SK-N-SH (cell line): ENCODE results near the gene IGF2BP2. TPM values are rescaled to one million over a fixed set of nuclear protein-coding genes. Genes with fewer than 3 reads are reported as not detected.

Experiments
- CTCF ChIA-PET: fragments of 300-600, 350-600 bp; formaldehyde crosslinking; extraction: SDS; loops from one replicate; lab custom pipeline; 2021; lab: Yijun Ruan, JAX
- POLR2A ChIA-PET: fragments of 350-600 bp; sonication (Branson Sonifier 250); formaldehyde crosslinking; extraction: SDS; loops from one replicate; lab custom pipeline; 2020; ENCODE audit warnings: antibody characterized with exemption, inconsistent platforms; lab: Yijun Ruan, JAX
- DNase-seq: peaks from one replicate; pipeline ENCODE4 v3.0.0; 2012
- H2AFZ ChIP-seq: fragments of 200-600 bp; sonication (generic); 2 replicates; pipeline ENCODE4 v1.8.1; 2016; ENCODE audit warnings: antibody characterized with exemption, mild to moderate bottlenecking, low read depth
- H3F3A ChIP-seq: fragments of 200-600 bp; sonication (generic); replicated peaks from 2 replicates; pipeline ENCODE3; 2016; ENCODE audit warnings: antibody characterized with exemption, mild to moderate bottlenecking; ENCODE audit not compliant: insufficient read depth
- H3K27ac ChIP-seq, 2 experiments: fragments of 200-500 bp in 1 of 2; fragments of 200-600 bp in 1 of 2; sonication (Bioruptor generic) in 1 of 2; sonication (generic), shearing (Covaris generic) in 1 of 2; 2 replicates each; pipeline versions ENCODE4 v1.5.1 to v1.6.1; 2014 to 2016; ENCODE audit warnings: low read depth in 2 of 2, inconsistent platforms in 1 of 2, low read length in 1 of 2, mild to moderate bottlenecking in 1 of 2, mixed read lengths in 1 of 2
- H3K27me3 ChIP-seq: fragments of 200-600 bp; sonication (generic), shearing (Covaris generic); 2 replicates; pipeline ENCODE4 v1.6.1; 2016; ENCODE audit warnings: mixed run types; ENCODE audit not compliant: insufficient read depth
- H3K36me3 ChIP-seq, 2 experiments: fragments of 200-500 bp in 1 of 2; fragments of 200-600 bp in 1 of 2; sonication (Bioruptor generic) in 1 of 2; sonication (generic) in 1 of 2; replicated peaks in 1 of 2; 2 replicates each; pipeline versions ENCODE3 to v1.5.1; 2014 to 2016; ENCODE audit warnings: low read length in 1 of 2, mild to moderate bottlenecking in 1 of 2; ENCODE audit not compliant: insufficient read depth in 2 of 2, control insufficient read depth in 1 of 2
- H3K4me1 ChIP-seq, 2 experiments: fragments of 200-500 bp in 1 of 2; fragments of 200-600 bp in 1 of 2; sonication (Bioruptor generic) in 1 of 2; sonication (generic), shearing (Covaris generic) in 1 of 2; 2 replicates each; pipeline versions ENCODE4 v1.5.1 to v1.6.1; 2014 to 2016; ENCODE audit warnings: low read depth in 1 of 2, low read length in 1 of 2, mixed run types in 1 of 2; ENCODE audit not compliant: insufficient read depth in 2 of 2, control insufficient read depth in 1 of 2
- H3K4me2 ChIP-seq: fragments of 200-600 bp; sonication (generic), shearing (Covaris generic); 2 replicates; pipeline ENCODE4 v1.6.1; 2017; ENCODE audit warnings: mixed run types
- H3K4me3 ChIP-seq, 2 experiments: fragments of 200-500 bp in 1 of 2; fragments of 200-600 bp in 1 of 2; sonication (Bioruptor generic) in 1 of 2; sonication (generic), shearing (Covaris generic) in 1 of 2; 2 replicates each; pipeline versions ENCODE4 v1.5.1 to v1.8.1; 2014 to 2016; ENCODE audit warnings: low read depth in 2 of 2, inconsistent platforms in 1 of 2, low read length in 1 of 2, mild to moderate bottlenecking in 1 of 2, mixed read lengths in 1 of 2, moderate library complexity in 1 of 2
- H3K79me2 ChIP-seq: fragments of 200-600 bp; sonication (generic); 2 replicates; pipeline ENCODE4 v1.8.1; 2017; ENCODE audit warnings: mild to moderate bottlenecking; ENCODE audit not compliant: insufficient read depth
- H3K9ac ChIP-seq: fragments of 200-600 bp; sonication (generic); 2 replicates; pipeline ENCODE4 v1.6.1; 2017; ENCODE audit warnings: mixed run types
- H3K9me2 ChIP-seq: fragments of 200-600 bp; sonication (generic); 2 replicates; pipeline ENCODE4 v1.6.1; 2017; ENCODE audit warnings: mixed run types
- H3K9me3 ChIP-seq: fragments of 200-600 bp; sonication (generic); 2 replicates; pipeline ENCODE4 v1.6.1; 2017; ENCODE audit warnings: mixed run types, mild to moderate bottlenecking, moderate library complexity
- H4K20me1 ChIP-seq: fragments of 200-600 bp; sonication (generic); 2 replicates; pipeline ENCODE4 v1.6.1; 2017; ENCODE audit warnings: mild to moderate bottlenecking, mixed run types; ENCODE audit not compliant: insufficient read depth
- ELF1 ChIP-seq: IDR thresholded peaks from 2 replicates; pipeline ENCODE4 v1.4.0; 2012
- EZH2phosphoT487 ChIP-seq: fragments of 200-600 bp; sonication (generic); IDR thresholded peaks from 2 replicates; pipeline ENCODE4 v1.6.1; 2017; ENCODE audit warnings: low read depth, mixed run types, mild to moderate bottlenecking, antibody characterized with exemption, moderate library complexity, borderline replicate concordance
- FOSL2 ChIP-seq: IDR thresholded peaks from 2 replicates; pipeline ENCODE4 v1.4.0; 2012; ENCODE audit warnings: low read depth, mild to moderate bottlenecking, moderate library complexity, borderline replicate concordance
- FOXJ3 ChIP-seq: sonication (generic); formaldehyde crosslinking; IDR thresholded peaks from 2 replicates; pipeline ENCODE4 v1.5.1; 2020; ENCODE audit warnings: mild to moderate bottlenecking, missing genetic modification reagents
- GATA2 ChIP-seq: sonication (generic); formaldehyde crosslinking; IDR thresholded peaks from 2 replicates; pipeline ENCODE4 v1.5.0; 2020; ENCODE audit warnings: mild to moderate bottlenecking, missing genetic modification reagents
- JUND ChIP-seq: IDR thresholded peaks from 2 replicates; pipeline ENCODE4 v1.4.0; 2012
- MEF2A ChIP-seq: IDR thresholded peaks from 2 replicates; pipeline ENCODE4 v1.4.0; 2012; ENCODE audit warnings: low read depth, borderline replicate concordance
- NFIC ChIP-seq: IDR thresholded peaks from 2 replicates; pipeline ENCODE4 v1.4.0; 2012; ENCODE audit warnings: borderline replicate concordance
- NRF1 ChIP-seq: IDR thresholded peaks from 2 replicates; pipeline ENCODE4 v1.6.1; 2012; ENCODE audit warnings: low read depth, mild to moderate bottlenecking, low read length
- POLR2AphosphoS5 ChIP-seq: IDR thresholded peaks from 2 replicates; pipeline ENCODE4 v1.6.1; 2012; ENCODE audit warnings: low read depth, low read length
- RCOR1 ChIP-seq: fragments of 150-350 bp; IDR thresholded peaks from 2 replicates; pipeline ENCODE4 v1.6.1; 2017; ENCODE audit warnings: antibody characterized with exemption, low read length
- RFX5 ChIP-seq: IDR thresholded peaks from 2 replicates; pipeline ENCODE4 v1.6.1; 2012; ENCODE audit warnings: mild to moderate bottlenecking, improper control_type of control experiment, low read length
- SIN3A ChIP-seq: IDR thresholded peaks from 2 replicates; pipeline ENCODE4 v1.6.1; 2012; ENCODE audit warnings: low read depth, mild to moderate bottlenecking, low read length, moderate library complexity, borderline replicate concordance
- SMC3 ChIP-seq: IDR thresholded peaks from 2 replicates; pipeline ENCODE4 v1.6.1; 2012; ENCODE audit warnings: low read depth, low read length, improper control_type of control experiment
- TAF1 ChIP-seq: IDR thresholded peaks from 2 replicates; pipeline ENCODE4 v1.6.1; 2012; ENCODE audit warnings: low read depth, mild to moderate bottlenecking, low read length, moderate library complexity, borderline replicate concordance
- TCF12 ChIP-seq: IDR thresholded peaks from 2 replicates; pipeline ENCODE4 v1.4.0; 2012
- TEAD4 ChIP-seq: IDR thresholded peaks from 2 replicates; pipeline ENCODE4 v1.4.0; 2012; ENCODE audit warnings: mild to moderate bottlenecking, borderline replicate concordance; ENCODE audit not compliant: insufficient read depth
- YY1 ChIP-seq: IDR thresholded peaks from 2 replicates; pipeline ENCODE4 v1.4.0; 2012; ENCODE audit warnings: low read depth, mild to moderate bottlenecking
- WGBS: methylation state at CpG from one replicate; pipeline ENCODE4 v1.1.6; 2017; ENCODE audit warnings: low lambda C conversion rate; 5-methylcytosine and 5-hydroxymethylcytosine counted together
- polyA plus RNA-seq, 3 experiments: library from polyadenylated mRNA; depleted of rRNA; stranded (reverse); fragments of >200 nt; gene quantifications; 2 replicates each; pipeline ENCODE4 v1.2.3, GENCODE V29; 2012
- TF ChIP-seq, protein P1 (sequence below): IDR thresholded peaks from 2 replicates; pipeline ENCODE4; 2012
- TF ChIP-seq, protein P2 (sequence below): IDR thresholded peaks from 2 replicates; pipeline ENCODE4 v1.4.0; 2012; ENCODE audit warnings: low read depth, borderline replicate concordance
- TF ChIP-seq, protein P3 (sequence below): fragments of 200-600 bp; sonication (generic); IDR thresholded peaks from 2 replicates; pipeline ENCODE4 v1.6.1; 2017; ENCODE audit warnings: antibody characterized with exemption, mild to moderate bottlenecking, moderate library complexity
- TF ChIP-seq, protein P4 (sequence below): IDR thresholded peaks from 2 replicates; pipeline ENCODE4 v1.4.0; 2012; ENCODE audit warnings: low read depth
- TF ChIP-seq, protein P5 (sequence below): fragments of 150-350 bp; IDR thresholded peaks from 2 replicates; pipeline ENCODE4 v1.6.1; 2017; ENCODE audit warnings: antibody characterized with exemption, low read length, low read depth, borderline replicate concordance

The IGF2BP2 gene
- polyA plus RNA-seq, 1 of the 3 experiments (the other 2 are of a cell fraction), result 5.4 TPM

DNA sequence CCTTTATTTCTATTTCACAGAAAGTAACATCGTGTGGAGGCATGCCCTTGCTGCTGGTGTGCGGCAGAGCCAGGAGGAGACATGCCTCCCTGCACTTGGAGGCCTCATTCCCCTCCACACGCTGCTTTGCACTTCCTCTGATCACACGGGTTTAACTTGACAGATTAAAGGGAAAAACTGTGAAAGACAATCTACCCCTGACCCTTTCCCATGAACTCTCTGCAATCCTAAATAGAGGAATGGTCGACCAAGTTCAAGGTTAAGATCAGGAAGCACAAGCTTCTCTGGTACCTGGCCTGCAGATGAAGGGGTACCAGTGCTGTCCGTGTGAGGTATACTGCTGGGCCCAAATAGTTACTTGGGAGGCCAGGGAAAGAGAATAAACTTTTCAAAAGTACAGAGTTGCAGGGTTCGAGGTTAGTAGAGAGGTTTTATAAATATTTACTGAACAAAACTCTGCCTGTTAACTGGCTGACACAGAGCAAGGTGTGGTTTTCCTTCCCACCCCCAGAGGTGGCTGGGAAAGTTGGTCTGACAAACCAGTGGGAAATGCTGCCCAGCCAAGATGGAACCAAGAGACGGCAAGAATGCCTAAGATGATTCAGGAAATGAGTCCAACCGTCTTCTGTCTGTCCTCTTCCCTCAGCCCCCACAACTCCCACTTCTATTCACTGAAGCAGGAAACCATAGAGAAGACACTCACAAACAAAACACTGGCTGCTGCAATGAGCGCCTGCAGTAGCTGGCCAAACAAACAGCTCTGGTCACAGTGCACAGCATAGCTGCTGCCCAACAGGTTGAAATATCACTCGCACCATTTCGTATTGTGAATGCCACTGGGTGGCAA lies 79.6 kb downstream of the IGF2BP2 start:
- H3K27me3 ChIP-seq, result no peaks in the 10 kb centered on the region
- H3K9me3 ChIP-seq, result no peaks in the 10 kb centered on the region
- POLR2A ChIA-PET, result no interaction called here
- peak overlapping the region; percentile 51 for H3K4me2 ChIP-seq
- H3K4me3 ChIP-seq, result no peak overlapping the region
- H2AFZ ChIP-seq, result no peak overlapping the region
- H3K9me2 ChIP-seq, result no peaks in the 10 kb centered on the region
- peaks cover 93% of the 10 kb centered on the region for H3K79me2 ChIP-seq
- H3K9ac ChIP-seq, result peak overlapping the region; percentile 69
- H4K20me1 ChIP-seq, result peaks cover 13% of the 10 kb centered on the region
- 57% methylated on average over 12 of the region's 12 CpGs for WGBS
- H3F3A ChIP-seq, result peaks cover 28% of the 10 kb centered on the region
- peak overlapping the region in 1 of 2 experiments; percentile 98; a peak in 2 of 4 replicates for H3K27ac ChIP-seq
- peaks cover 0 to 28% of the 10 kb centered on the region in 2 experiments; a peak in 2 of 4 replicates for H3K4me1 ChIP-seq
- TF ChIP-seq FOXJ3 (CRISPR knock-in tag) (no peak), SIN3A (no peak; the same call in 1 of the 2 replicates), ELF1 (no peak; the same call in 1 of the 2 replicates), YY1 (no peak), SMC3 (no peak), GATA2 (CRISPR knock-in tag) (no peak), NFIC (no peak; the same call in 1 of the 2 replicates), NRF1 (no peak), MEF2A (no peak), FOSL2 (peak; percentile 64), RFX5 (no peak), JUND (no peak), TCF12 (peak; percentile 40; the same call in 1 of the 2 replicates), RCOR1 (no peak), POLR2AphosphoS5 (no peak), TEAD4 (0 out of 2 replicates have a peak, but pooled peaks have one; percentile 29), EZH2phosphoT487 (no peak), TAF1 (no peak)
- TF ChIP-seq, protein P1, sequence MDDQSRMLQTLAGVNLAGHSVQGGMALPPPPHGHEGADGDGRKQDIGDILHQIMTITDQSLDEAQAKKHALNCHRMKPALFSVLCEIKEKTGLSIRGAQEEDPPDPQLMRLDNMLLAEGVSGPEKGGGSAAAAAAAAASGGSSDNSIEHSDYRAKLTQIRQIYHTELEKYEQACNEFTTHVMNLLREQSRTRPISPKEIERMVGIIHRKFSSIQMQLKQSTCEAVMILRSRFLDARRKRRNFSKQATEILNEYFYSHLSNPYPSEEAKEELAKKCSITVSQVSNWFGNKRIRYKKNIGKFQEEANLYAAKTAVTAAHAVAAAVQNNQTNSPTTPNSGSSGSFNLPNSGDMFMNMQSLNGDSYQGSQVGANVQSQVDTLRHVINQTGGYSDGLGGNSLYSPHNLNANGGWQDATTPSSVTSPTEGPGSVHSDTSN, result peak; percentile 23; the same call in 1 of the 2 replicates
- TF ChIP-seq, protein P2, sequence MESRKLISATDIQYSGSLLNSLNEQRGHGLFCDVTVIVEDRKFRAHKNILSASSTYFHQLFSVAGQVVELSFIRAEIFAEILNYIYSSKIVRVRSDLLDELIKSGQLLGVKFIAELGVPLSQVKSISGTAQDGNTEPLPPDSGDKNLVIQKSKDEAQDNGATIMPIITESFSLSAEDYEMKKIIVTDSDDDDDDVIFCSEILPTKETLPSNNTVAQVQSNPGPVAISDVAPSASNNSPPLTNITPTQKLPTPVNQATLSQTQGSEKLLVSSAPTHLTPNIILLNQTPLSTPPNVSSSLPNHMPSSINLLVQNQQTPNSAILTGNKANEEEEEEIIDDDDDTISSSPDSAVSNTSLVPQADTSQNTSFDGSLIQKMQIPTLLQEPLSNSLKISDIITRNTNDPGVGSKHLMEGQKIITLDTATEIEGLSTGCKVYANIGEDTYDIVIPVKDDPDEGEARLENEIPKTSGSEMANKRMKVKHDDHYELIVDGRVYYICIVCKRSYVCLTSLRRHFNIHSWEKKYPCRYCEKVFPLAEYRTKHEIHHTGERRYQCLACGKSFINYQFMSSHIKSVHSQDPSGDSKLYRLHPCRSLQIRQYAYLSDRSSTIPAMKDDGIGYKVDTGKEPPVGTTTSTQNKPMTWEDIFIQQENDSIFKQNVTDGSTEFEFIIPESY, result no peak
- TF ChIP-seq, protein P3, sequence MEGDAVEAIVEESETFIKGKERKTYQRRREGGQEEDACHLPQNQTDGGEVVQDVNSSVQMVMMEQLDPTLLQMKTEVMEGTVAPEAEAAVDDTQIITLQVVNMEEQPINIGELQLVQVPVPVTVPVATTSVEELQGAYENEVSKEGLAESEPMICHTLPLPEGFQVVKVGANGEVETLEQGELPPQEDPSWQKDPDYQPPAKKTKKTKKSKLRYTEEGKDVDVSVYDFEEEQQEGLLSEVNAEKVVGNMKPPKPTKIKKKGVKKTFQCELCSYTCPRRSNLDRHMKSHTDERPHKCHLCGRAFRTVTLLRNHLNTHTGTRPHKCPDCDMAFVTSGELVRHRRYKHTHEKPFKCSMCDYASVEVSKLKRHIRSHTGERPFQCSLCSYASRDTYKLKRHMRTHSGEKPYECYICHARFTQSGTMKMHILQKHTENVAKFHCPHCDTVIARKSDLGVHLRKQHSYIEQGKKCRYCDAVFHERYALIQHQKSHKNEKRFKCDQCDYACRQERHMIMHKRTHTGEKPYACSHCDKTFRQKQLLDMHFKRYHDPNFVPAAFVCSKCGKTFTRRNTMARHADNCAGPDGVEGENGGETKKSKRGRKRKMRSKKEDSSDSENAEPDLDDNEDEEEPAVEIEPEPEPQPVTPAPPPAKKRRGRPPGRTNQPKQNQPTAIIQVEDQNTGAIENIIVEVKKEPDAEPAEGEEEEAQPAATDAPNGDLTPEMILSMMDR, result no peak
- TF ChIP-seq, protein P4, sequence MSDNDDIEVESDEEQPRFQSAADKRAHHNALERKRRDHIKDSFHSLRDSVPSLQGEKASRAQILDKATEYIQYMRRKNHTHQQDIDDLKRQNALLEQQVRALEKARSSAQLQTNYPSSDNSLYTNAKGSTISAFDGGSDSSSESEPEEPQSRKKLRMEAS, result 0 out of 2 replicates have a peak, but pooled peaks have one; percentile 33
- TF ChIP-seq, protein P5, sequence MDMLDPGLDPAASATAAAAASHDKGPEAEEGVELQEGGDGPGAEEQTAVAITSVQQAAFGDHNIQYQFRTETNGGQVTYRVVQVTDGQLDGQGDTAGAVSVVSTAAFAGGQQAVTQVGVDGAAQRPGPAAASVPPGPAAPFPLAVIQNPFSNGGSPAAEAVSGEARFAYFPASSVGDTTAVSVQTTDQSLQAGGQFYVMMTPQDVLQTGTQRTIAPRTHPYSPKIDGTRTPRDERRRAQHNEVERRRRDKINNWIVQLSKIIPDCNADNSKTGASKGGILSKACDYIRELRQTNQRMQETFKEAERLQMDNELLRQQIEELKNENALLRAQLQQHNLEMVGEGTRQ, result no peak
- TF ChIP-seq, all 33 proteins: peak for 5
- DNase-seq, result no peak
- CTCF ChIA-PET, result interaction anchor here (2.5 to 3.1 kb wide), 3 partner anchors 11 to 85 kb away, joined by 9 to 18 read pairs (median 14); no protein-coding TSS in a partner anchor
- peaks cover 0 to 4% of the 10 kb centered on the region in 2 experiments for H3K36me3 ChIP-seq
